GM12878 (cell line): Measurements from ENCODE around the gene YWHAQ. TPM values are rescaled to one million over a fixed set of nuclear protein-coding genes. Genes with fewer than 3 reads are reported as not detected.

Experiments used
- ATAC-seq: fragments of 200-7000 bp; cut with Tn5 transposase; 3 replicates; pipeline ENCODE4 v1.9.1; 2020; ENCODE audit warnings: mild to moderate bottlenecking, moderate library complexity
- BruUV-seq: library from RNA; stranded (reverse); fragments of 400-500 nt; replicated peaks from 2 replicates; lab custom pipeline; 2021; lab: Mats Ljungman, UMichigan
- CTCF ChIA-PET: fragments of 300-600 bp; sonication (Branson Sonifier 250); formaldehyde crosslinking; extraction: SDS; loops from one replicate; lab custom pipeline; 2021; ENCODE audit warnings: inconsistent platforms; lab: Yijun Ruan, JAX
- POLR2A ChIA-PET: fragments of 350-600 bp; formaldehyde crosslinking; extraction: SDS; loops from one replicate; lab custom pipeline; 2021; ENCODE audit warnings: inconsistent platforms; lab: Charles Lee
- RAD21 ChIA-PET: fragments of 300-600 bp; sonication (Branson Sonifier 250); formaldehyde crosslinking; loops from one replicate; lab custom pipeline; 2023; ENCODE audit warnings: antibody characterized with exemption; ENCODE audit not compliant: unreplicated experiment; lab: Charles Lee
- SMC1A ChIA-PET: fragments of 300-600 bp; sonication (Branson Sonifier 250); formaldehyde crosslinking; loops from one replicate; lab custom pipeline; 2023; ENCODE audit not compliant: unreplicated experiment, uncharacterized antibody; lab: Charles Lee
- DNase-seq: peaks from one replicate; pipeline ENCODE4 v3.0.0-alpha.2; 2011; ENCODE audit warnings: low read depth, low spot score
- FAIRE-seq: peaks from 3 replicates; lab custom pipeline; 2011; peaks lifted over from hg19 to GRCh38; lab: Jason Lieb, UNC
- H2AFZ ChIP-seq: 2 replicates; pipeline ENCODE4 v1.6.0; 2011; ENCODE audit warnings: low read depth, low read length, control low read depth; ENCODE audit not compliant: control insufficient read depth
- H3K27ac ChIP-seq: 2 replicates; pipeline ENCODE4 v1.5.1; 2011; ENCODE audit warnings: control low read depth; ENCODE audit not compliant: control insufficient read depth, insufficient read depth
- H3K27me3 ChIP-seq, 2 experiments: replicated peaks in 1 of 2; 2 replicates each; pipeline versions ENCODE4 v1.6.0 to v1.6.1; 2011; ENCODE audit warnings: low read length in 1 of 2; ENCODE audit not compliant: control insufficient read depth in 2 of 2, insufficient read depth in 2 of 2
- H3K36me3 ChIP-seq, 2 experiments: 2 replicates each; pipeline ENCODE4 v1.5.1; 2011; ENCODE audit warnings: low read length in 1 of 2; ENCODE audit not compliant: control insufficient read depth in 2 of 2, insufficient read depth in 2 of 2
- H3K4me1 ChIP-seq: 2 replicates; pipeline ENCODE4 v1.6.1; 2011; ENCODE audit warnings: mild to moderate bottlenecking, low read length, moderate library complexity, mixed read lengths; ENCODE audit not compliant: control insufficient read depth, insufficient read depth
- H3K4me2 ChIP-seq: 2 replicates; pipeline ENCODE4 v1.6.0; 2011; ENCODE audit warnings: control low read depth; ENCODE audit not compliant: control insufficient read depth, insufficient read depth
- H3K4me3 ChIP-seq: fragments of 200-600 bp; sonication (generic); 2 replicates; pipeline ENCODE4 v1.5.1; 2016
- H3K79me2 ChIP-seq: 2 replicates; pipeline ENCODE4 v1.6.0; 2011; ENCODE audit warnings: low read length; ENCODE audit not compliant: control insufficient read depth, insufficient read depth
- H3K9ac ChIP-seq: 2 replicates; pipeline ENCODE4 v1.8.0; 2011; ENCODE audit warnings: low read length, control low read depth, mixed read lengths; ENCODE audit not compliant: control insufficient read depth, insufficient read depth
- H3K9me3 ChIP-seq: replicated peaks from 3 replicates; pipeline ENCODE4 v1.5.1; 2011; ENCODE audit warnings: mild to moderate bottlenecking, low read length; ENCODE audit not compliant: control insufficient read depth, insufficient read depth
- H4K20me1 ChIP-seq: 2 replicates; pipeline ENCODE4 v1.6.0; 2011; ENCODE audit not compliant: control insufficient read depth, insufficient read depth
- CTCF ChIP-seq, 3 experiments: IDR thresholded peaks in 2 of 3; conservative IDR thresholded peaks in 1 of 3; 2 replicates each; pipeline ENCODE4 v1.5.1; 2011; ENCODE audit warnings: low read depth in 3 of 3, low read length in 3 of 3, mild to moderate bottlenecking in 3 of 3, control low read depth in 2 of 3, moderate library complexity in 2 of 3, inconsistent platforms in 1 of 3, mixed read lengths in 1 of 3; ENCODE audit not compliant: control insufficient read depth in 2 of 3, insufficient read depth in 1 of 3; ENCODE audit errors: extremely low read depth in 1 of 3
- RELB ChIP-seq: fragments of 450-650 bp; IDR thresholded peaks from 2 replicates; pipeline ENCODE4 v1.6.1; 2017; ENCODE audit warnings: low read depth, mild to moderate bottlenecking, moderate library complexity
- WGBS: methylation state at CpG from one replicate; pipeline ENCODE4 v1.1.6; 2016; ENCODE audit warnings: low lambda C conversion rate; ENCODE audit not compliant: insufficient replicate concordance, insufficient coverage; ENCODE audit errors: missing lambda C conversion rate; 5-methylcytosine and 5-hydroxymethylcytosine counted together
- in situ Hi-C: fragments of 300-500 bp; cut with MboI; formaldehyde crosslinking; loops from 9 replicates; pipeline ENCODE4 v1.14.3; 2018; ENCODE audit warnings: mixed read lengths
- intact Hi-C: fragments of 100-400 bp; cut with micrococcal nuclease; formaldehyde crosslinking; loops from one replicate; pipeline ENCODE4 v1.14.2; 2022; ENCODE audit not compliant: unreplicated experiment
- polyA plus RNA-seq, 11 experiments: library from polyadenylated mRNA; depleted of rRNA in 4 of 11; unstranded in 6 of 11; stranded (reverse) in 5 of 11; fragments of >200 nt; fragmentation: Nextera tagmentation in 4 of 11; fragmentation: Illumina TruSeq in 1 of 11; extraction: Ambion mirVana in 4 of 11; extraction: Trizol in 1 of 11; gene quantifications; 1 replicate in 1 of 11; 2 replicates in 10 of 11; pipeline versions ENCODE4 v1.2.1 to v1.2.3, GENCODE V29; 2011 to 2016; ENCODE audit warnings: inconsistent platforms in 2 of 11, missing spikeins in 2 of 11, low read depth in 1 of 11
- total RNA-seq, 4 experiments: library from RNA; depleted of rRNA in 3 of 4; stranded (reverse); fragments of >200 nt in 3 of 4; fragmentation: Illumina TruSeq in 1 of 4; extraction: Trizol in 1 of 4; gene quantifications; 2 replicates each; pipeline versions ENCODE4 v1.2.1 to v1.2.3, GENCODE V29; 2013 to 2021

YWHAQ gene
- total and polyA plus RNA-seq, 10 of the 15 experiments (the other 5 are each of a cell fraction or from before 2014, with no cell fraction given): 63.0 to 515 (median 219) TPM

GRCh38 chr2:9573840-9574239 is 57.0 kb downstream of the YWHAQ start:
- Histone ChIP-seq H3K36me3 (no peaks in the 10 kb centered on the region), H2AFZ (no peak overlapping the region), H3K4me2 (no peak overlapping the region), H4K20me1 (no peaks in the 10 kb centered on the region; the same call in 1 of the 2 replicates), H3K9me3 (no peaks in the 10 kb centered on the region), H3K27ac (no peak overlapping the region), H3K27me3 (no peaks in the 10 kb centered on the region), H3K4me1 (no peaks in the 10 kb centered on the region), H3K4me3 (no peak overlapping the region), H3K9ac (no peak overlapping the region), H3K79me2 (no peaks in the 10 kb centered on the region)
- ChIA-PET CTCF (interaction anchor here (0.6 kb wide), 1 partner anchor 10 kb away, joined by 3 read pairs; no protein-coding TSS in a partner anchor), SMC1A (interaction anchor here (1.0 kb wide), 1 partner anchor 43 kb away, joined by 3 read pairs; no protein-coding TSS in a partner anchor), RAD21 (no interaction called here), POLR2A (no interaction called here)
- TF ChIP-seq RELB (no peak), CTCF (IDR thresholded peaks at IDR 0.05 in 2 of 3, conservative IDR thresholded peaks at IDR 0.05 in 1 of 3; ENCODE audit: control insufficient read depth in 2 of 3, extremely low read depth in 1 of 3, insufficient read depth in 1 of 3, low read depth in 3 of 3, low read length in 3 of 3) (0 out of 6 replicates have a peak, but pooled peaks of 1 of the 3 experiments have one; percentile 9)
- 87% methylated on average over 4 of the region's 4 CpGs for WGBS
- in situ Hi-C loops (no loop called here), intact Hi-C loops (no loop called here)
- no TSS peak for BruUV-seq
- DNase-seq (no peak), FAIRE-seq (no peak), ATAC-seq (peak; percentile 60)
